ENCODE measurements around the gene TRIM9.

DNA sequence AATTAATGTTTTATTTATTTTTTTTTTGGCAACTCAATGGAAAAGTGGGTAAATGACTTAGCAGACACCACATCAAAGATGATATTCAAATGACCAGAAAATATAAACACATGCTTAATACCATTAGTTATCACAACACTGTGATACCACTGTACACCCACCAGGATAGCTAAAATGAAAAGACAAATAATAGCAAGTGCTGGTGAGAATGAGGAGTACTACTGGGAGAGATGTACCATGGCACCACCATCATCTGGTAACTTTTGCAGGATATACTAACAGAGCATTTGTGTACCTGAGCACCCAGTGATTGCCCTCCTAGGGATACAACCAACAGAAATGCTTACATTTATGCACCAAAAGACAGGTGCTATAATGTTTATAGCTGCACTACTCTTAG, 21.9 kb downstream of the TRIM9 start:
- TF ChIP-seq CTCF (IDR thresholded peaks at IDR 0.05), result no peak
- TF ChIP-seq POLR2A (IDR thresholded peaks at IDR 0.05), result no peak
- no peak for TF ChIP-seq EP300 (IDR thresholded peaks at IDR 0.05)

Data from ovary (tissue), 3 donors.